Left forelimb (tissue), 1 donor: ENCODE data around the gene AQP1.
A peak's percentile ranks its signal among the peaks of the same experiment; 100 is the strongest.

Experiments used
- DNase-seq: peaks from one replicate; pipeline ENCODE4 v3.0.0-alpha.2; 2018; ENCODE audit warnings: low spot score

AQP1 gene

DNA sequence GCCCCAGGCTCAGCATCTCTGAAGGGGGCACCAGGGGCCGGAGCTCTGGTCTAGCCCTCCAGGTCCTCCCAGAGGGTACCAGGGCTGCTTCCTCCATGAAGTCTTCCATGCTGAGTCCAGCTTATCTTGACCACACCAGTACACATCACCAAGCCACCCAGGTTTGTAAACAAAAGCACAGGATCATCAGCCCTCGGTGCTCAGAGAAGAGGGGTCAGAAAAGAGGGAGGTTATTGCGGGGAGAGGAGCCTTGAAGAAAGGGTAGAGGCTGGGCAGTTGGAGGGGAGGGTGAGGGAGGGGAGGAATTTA, 23.9 kb downstream of the AQP1 start:
- no peak for DNase-seq

DNA sequence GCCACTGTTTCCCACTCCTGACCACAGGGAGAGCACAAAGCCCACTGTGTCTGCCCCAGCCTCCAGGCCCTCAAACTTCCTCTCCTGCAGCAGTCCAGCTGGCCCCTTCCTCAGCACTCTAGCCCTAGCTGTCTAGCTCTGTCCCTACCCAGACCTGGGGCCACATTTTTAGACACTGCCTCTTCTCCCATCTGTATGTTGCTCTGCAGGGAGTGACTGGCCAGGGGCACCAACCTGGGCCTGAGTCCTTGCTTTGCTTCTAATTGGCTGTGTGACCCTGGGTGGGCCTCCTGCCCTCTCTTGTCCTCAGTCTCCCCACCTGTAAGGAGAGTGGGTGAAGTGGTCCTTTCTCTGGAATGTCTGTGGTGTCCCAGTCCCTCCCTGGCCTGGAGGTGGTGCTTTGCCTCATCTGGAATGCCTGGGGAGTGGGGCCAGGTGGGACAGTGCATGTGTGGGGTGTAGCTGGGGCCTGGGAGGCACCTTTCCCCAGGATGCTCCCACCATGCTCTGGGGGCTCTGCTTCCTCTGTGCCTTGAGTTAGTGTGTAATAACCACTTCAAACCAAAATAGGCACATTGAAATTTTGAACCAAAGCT, 25.1 kb downstream of the AQP1 start:
- no peak for DNase-seq

DNA sequence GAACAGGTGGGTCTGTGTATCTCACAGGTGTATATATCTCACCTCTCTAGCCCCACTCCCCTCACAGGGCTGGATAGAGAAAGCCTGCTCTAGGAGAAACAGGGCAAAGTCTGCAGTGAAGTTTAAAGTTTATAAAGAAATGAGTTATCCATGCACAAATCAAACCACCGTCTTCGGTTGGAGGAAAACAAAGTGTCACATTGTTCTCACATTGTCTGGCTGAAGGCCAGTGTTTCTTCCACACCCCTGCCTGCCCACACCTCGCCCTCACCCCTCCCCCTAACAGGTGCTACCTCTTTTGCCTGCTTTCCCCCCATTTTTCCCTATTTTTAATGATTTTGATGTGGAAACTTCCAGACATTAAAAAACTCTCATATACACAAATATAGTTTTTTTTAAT, 25.8 kb downstream of the AQP1 start:
- no peak for DNase-seq

DNA sequence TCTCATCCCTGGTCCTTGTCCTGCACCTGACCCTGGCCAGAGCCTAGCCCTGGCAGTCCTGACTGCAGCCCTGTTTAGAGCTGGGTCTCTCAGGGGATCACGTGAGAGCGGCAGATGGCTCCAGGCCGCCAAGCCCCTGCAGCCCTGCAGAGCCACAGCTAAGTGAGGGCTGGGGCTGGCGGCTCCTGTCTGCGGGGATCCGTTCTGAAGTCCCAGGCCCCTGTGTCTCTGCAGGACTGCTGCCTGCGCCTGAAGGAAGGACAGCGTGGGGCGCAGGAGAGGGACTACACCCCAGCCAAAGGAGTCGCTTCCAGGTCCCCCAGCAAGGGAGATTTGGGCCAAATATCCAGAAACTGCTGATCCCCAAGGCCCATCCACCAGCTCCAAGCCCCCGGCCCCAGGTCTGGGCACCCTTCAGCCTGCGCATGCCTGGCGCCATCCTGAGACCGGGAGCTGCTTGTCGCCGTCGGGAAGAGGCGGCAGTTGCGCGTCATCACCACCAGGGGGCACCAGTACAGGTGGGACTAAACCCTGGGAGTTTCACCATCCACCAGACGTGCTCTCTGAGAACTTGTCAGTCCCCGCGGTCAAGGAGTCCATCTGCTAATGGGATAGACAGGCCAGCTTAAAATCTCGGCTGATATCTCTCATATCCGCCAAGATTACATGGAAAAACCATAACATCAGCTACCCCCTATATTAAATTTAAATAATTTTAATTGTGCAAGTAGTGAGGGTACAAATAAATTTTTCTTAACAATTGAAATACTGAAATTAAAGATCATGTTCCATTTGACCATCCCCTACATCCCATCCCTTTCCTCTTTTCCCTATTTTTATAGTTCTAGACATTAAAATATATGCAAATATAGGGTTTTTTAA, 27.0 kb downstream of the AQP1 start:
- peak; percentile 75 for DNase-seq

DNA sequence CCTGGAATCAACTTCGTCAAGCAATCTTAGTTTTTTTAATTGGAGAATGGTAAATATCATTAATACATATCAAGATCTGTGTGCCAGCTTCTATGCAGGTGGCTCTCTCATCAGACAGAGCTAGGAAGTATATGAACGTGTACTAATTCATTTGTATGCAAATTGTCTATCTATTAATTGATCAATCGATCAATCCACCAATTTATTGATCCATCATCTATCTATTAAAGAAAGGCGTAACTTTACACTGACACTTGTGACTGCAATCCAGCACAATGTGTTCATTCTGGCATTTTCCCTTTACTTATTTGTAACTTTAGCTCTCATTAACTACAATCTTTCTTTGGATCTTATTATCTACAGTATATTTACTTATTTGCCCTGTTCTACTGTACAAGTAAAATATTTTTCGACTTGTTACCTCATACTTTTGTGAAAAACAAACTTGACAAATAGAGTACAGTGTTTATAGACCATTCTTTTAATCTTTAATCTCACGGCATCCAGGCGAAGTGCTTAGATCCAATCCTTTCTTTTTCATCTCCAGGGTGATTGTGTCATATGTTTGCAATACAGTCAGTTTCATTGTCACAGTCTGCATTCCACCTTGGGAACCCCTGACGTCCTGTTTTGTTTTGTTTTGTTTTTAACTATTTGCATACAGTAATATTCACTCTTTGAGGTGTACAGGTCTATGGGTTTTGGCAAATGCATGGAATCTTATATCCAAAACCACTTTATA, 30.1 kb downstream of the AQP1 start:
- no peak for DNase-seq

DNA sequence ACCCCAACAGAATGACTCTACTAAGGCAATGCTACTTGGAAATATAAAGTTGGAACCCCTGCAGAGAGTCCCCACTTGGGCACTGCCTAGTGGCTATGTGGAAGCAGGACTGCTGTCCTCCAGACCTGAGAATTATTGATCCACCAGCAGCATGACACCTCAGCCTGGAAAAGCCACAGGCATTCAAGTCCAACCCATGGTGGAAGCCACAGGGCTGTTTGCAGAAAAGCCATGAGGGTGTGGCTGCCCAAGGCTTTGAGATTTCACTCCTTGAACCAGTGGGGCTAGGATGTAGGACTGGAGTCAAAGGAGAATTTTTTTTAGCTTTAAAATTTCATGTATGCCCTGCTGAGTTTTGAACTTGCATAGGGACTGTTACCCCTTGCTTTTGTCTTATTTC, 38.5 kb downstream of the AQP1 start:
- DNase-seq, result no peak

DNA sequence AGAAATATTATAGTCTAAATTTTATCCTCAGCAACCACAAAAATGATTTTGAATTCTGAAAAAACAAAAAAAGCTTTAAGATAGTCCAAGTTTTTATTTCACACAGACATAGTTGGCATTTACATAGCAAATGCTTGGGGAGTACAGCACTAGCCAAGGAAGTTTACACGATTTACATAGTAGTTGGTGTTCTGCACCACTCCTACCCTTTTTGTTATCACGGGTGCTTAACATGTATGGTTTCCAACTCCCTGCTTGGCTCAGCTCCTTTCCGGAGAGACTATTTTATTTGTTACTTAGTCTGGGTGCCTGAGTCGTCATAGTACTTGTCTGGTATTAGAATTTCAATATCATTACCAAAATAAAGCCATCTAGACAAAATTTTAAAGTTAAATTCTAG, 43.3 kb downstream of the AQP1 start:
- DNase-seq, result no peak

DNA sequence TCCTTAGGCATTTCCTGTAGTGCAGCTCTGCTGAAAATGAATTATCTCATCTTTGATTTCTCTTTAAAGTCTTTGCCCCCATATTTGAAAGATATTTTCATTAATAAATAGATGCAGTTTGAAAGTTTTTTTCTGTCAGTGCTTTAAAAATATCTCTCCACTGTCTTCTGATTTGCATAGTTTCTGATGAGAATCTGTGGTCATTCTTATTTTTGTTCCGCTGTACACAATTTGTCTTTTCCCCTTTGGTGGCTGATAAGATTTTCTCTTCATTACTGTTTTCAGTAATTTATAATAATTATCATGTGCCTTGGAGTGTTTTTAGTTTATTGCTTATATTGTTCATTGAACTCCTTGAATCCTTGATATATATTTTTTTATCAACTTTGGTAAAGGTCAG, 45.1 kb downstream of the AQP1 start:
- DNase-seq, result no peak

DNA sequence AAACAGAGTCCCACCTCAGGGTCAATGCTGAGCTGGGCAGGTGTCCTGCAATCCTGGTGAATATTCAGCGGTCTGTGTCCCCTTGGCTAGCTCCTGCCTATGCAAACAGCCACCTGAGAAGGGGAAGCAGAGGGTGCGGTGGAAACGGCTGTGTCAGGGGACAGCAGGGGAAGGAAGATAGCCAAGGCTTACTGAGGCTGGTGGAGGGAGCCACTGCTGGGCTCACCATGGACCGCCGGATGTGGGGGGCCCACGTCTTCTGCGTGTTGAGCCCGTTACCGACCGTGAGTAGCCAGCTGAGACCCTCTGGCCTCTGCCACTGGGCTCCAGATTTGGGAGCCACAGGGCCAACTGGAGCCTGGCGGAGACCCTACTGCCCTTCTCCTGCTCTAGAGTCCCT, 52.2 kb downstream of the AQP1 start, which contains the start of gene GHRHR:
GHRHR (plus strand) TSS at position 112 of the 400 bp plus-strand sequence; CDS start at position 228, 116 bp downstream.
- DNase-seq, result no peak

DNA sequence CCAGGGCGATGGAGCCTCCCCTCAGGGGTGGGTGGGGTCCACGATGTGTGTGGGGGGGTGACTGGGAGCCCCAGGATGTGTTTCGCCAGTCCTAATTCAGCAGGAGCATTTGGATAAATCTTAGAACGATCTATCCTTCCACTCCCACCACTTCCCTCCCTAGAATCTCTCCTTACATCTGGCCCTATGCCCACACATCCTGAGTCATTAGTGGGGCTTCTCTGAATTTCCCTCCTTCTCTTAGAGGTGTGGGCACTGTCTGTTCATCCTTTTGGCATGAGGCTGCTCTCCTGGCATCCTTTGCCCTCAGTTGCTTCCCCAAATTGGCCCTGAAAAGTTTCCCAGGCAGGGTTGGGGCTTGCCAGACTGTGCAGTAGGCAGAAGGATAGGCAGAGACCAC, 53.7 kb downstream of the AQP1 start:
- DNase-seq, result no peak

DNA sequence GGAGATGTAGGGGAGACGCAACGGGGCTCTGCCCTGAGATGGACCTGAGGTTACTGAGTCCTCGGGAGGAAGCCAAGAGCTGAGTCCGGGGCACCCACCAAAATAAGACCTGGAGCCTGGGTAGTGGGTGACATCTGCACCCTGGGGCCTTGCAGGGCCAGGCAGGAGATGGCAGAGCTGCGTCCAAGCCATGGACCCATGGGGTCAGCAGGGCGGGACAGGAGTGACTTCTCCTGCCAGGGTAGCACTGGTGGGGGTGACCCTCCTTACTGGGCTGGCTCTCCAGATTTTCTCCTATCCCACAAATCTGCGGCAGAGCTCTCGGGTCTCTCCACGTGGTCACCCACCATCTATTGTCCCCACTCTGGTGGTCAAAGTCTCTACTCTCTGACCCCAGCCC, 54.2 kb downstream of the AQP1 start:
- no peak for DNase-seq

DNA sequence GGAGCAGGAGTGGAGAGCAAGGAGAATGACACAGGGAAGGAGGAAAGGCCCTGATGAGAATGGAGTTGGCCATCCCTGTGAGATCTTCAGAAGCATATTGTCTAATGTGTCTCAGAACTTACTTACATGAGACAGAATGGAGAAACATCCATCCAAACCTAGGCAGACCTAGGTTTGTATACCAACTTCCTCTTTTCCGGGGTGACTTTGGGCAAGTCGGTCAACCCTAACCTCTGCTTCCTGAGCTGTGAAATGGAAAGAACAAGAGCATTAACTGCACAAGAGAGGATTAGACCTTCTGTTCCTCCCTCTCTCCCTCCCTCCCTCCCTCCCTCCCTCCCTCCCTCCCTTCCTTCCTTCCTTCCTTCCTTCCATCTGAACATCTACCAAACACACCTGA, 56.6 kb downstream of the AQP1 start:
- no peak for DNase-seq

DNA sequence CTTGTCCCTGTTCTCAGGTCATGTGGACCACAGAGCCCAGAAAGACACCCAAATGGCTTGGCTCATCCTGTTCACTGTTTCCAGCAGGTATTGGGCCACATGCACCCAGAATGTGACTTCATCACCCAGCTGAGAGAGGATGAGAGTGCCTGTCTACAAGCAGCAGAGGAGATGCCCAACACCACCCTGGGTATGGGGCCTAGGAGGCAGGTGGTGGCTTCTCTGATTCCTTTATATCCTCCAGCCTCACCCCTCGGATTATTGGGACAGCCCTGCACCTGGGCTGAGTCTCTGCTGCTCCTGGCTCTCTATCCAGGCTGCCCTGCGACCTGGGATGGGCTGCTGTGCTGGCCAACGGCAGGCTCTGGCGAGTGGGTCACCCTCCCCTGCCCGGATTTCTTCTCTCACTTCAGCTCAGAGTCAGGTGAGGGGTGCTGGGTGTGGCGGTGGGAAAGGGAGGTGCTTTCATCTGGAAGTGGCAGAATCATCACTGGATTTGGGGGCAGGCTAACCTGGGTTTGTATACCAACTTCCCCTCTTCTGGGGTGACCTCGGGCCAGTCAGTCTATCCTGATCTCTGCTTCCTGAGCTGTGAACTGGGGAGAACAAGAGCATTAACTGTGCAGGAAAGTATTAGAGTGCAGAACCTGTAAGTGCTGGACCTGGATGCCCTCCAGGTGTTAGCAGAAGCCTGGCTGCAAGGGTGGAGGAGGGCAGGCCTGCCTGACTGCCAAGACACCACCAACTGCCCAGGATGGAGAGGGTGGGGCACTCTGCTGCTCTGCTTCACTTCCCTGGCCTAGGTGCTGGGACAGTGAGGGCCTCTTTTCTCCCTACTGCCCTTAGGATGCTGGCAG, 57.3 kb downstream of the AQP1 start:
- DNase-seq, result no peak

DNA sequence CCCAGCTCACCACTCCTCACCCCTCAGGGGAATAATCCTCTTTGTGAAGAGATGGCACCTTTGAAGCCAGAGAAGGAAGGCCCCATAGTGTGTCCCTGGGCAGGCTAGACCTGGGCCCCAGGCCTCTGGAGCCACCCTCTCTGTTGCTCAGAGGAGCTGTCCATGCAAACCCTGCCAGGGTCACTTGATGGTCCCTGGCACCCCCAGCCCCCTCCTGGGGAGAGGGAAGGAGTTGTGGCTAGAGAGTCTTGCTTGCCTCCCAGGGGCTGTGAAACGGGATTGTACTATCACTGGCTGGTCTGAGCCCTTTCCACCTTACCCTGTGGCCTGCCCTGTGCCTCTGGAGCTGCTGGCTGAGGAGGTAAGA, 57.9 kb downstream of the AQP1 start:
- no peak for DNase-seq

DNA sequence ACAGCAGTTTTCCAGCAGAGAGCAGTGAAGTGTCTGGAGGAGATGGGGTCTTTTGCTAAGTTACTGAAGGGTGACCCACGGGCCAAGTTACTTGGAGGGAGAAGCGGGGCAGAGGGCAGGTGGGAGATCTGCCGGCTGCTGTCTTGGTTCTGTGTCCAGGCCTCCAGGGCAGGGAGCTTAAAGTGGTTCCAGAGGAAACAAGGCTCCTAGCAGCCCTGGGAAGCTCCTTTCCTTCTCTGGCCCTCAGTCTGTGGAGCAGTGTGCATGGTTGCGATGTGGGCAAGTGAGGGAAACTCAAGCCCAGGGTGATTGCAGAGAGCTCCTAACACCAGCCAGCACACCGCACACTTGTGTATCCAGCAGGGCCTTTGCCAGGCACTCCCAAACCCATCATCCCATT, 58.4 kb downstream of the AQP1 start:
- DNase-seq, result no peak

DNA sequence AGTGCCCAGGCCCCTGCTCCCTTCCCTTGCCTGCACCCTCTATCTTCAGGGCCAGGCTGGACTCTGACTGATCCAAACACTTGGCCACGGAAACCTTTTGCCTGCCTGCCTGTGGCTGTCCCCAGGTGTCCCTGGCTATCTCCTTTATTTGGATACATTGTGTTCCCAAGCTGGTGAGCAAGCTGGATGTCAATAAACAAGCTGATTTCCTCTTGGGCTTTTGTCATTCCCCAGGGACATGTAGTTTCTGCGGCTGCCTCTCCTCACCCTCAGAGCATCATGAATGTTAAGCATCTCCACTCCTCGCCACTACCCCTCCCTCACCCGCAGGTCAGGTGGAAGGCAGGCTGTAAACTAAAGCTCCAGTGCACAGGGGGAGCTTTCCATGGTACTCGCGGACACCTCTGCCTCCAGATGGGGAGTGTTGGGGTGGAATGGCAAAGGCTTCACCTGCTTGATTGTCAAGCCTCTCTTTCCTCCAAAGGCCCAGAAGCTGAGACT, 59.0 kb downstream of the AQP1 start:
- DNase-seq, result no peak

DNA sequence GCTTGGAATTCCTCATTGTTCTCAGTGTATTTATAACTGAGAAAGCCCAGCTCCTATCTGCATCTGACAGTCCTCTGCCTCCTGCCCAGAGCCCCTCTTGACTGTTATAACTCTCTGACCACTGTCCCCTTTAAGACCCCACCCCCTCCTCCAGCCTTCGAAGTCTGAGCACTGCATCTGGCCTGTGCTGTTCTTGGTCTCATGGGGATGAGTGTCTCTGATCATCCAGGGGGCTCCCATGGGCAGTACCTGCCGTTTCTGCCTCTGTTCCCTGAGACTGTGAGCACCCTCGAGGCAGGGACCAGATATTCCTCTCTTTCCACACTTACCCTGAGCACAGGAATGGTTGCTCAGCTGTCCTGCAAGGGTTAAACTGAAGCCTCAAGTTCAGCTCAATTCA, 59.8 kb downstream of the AQP1 start:
- DNase-seq, result no peak

DNA sequence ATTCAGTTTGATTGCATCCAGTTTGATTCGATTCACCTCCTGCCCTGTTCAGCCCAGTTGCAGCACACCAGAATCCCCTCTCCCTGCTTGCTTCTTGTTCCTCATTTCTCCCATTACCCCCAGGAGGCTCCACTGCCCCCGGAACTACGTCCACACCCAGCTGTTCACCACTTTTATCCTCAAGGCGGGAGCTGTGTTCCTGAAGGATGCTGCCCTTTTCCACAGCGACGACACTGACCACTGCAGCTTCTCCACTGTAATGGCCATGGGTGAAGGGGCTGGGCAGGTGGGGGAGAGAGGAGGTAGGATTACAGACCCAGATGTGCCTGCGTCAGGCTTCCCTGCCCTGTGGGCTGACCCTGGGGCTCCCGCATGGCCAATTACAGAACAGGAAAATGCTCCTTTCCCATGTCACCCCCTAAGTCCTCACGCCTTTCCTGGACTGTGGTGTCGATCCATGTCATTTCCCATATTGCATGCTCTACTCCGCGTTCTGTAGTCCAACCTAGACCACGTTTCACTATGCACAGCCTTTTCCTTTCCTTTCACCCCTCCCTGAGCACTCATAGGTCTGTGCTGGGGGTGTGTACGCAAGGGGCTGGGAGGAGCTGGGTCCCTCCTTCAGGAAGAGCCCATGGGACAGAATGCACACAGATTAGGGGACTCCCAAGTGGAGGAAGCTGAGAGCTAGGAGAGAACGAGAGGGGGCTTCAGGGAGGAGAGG, 60.3 kb downstream of the AQP1 start:
- DNase-seq, result no peak

DNA sequence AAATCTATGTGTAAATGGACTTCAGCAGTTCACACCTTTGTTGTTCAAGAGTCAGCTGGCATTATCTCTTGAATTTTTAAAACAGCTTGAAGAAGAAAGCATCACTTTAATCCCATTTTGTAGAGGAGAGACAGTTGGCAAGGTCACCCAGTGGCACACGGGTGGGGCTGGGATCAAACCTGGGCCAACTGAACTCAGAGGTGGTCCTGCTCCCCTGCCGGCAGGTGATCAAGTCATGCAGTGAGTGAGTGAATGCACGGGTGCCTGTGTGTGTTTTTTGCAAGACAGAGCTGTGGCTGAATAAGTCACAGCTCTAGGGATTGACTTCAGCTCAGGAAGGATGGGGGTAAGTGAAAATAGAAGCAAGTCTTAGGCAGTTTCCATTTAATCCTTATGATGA, 61.6 kb downstream of the AQP1 start:
- DNase-seq, result no peak

DNA sequence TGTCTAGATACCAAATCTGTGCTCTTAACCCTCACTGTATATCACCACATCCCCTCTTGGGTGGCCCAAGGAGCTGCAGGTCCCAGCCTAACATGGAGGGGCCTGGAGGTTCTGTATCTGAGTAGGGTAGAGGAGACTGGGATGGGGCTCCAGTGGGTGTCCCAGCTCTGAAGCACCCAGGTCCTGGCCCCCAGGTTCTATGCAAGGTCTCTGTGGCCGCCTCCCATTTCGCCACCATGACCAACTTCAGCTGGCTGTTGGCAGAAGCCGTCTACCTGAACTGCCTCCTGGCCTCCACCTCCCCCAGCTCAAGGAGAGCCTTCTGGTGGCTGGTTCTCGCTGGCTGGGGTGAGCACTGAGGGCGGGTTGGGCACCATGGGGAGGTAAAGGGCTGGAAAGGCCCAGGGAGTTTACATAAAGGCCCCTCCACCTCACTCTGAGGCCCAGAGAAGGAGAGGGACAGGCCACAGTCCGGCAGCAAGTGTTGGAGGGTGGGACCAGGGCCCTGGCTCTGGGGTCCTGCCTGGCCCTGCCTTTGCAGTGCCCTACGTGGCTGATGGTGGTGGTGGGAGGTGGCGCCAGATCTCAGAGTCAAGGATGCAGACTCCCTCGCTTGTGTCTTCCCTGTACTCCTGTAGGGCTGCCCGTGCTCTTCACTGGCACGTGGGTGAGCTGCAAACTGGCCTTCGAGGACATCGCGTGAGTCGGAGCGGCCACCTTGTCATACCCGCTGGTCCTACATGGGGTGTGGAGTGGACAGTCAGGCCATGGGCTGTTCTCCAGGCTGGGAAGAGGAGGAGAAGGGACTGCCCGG, 62.3 kb downstream of the AQP1 start:
- DNase-seq, result no peak
